BE2C (cell line): Measurements from ENCODE around the gene GSTO2.

Experiments
- DNase-seq: peaks from one replicate; pipeline ENCODE4 v3.0.0-alpha.2; 2020
- H3K27me3 ChIP-seq: fragments of 250-450 bp; sonication (Bioruptor Pico); 2 replicates; pipeline ENCODE4 v1.5.1; 2020; ENCODE audit warnings: mild to moderate bottlenecking
- H3K36me3 ChIP-seq: fragments of 250-450 bp; sonication (Bioruptor Pico); 2 replicates; pipeline ENCODE4 v1.5.1; 2020; ENCODE audit warnings: mild to moderate bottlenecking
- H3K4me1 ChIP-seq: fragments of 250-450 bp; sonication (Bioruptor Pico); 2 replicates; pipeline ENCODE4 v1.5.1; 2020
- H3K4me3 ChIP-seq: 2 replicates; pipeline ENCODE4 v1.5.1; 2011; ENCODE audit warnings: low read depth, low read length
- H3K9me3 ChIP-seq: fragments of 250-450 bp; sonication (Bioruptor Pico); 2 replicates; pipeline ENCODE4 v1.5.1; 2020
- CTCF ChIP-seq: IDR thresholded peaks from 2 replicates; pipeline ENCODE4 v1.5.1; 2012; ENCODE audit warnings: mild to moderate bottlenecking, low read depth, low read length

GSTO2 gene

GRCh38 chr10:104304927-104305326 lies 35.9 kb downstream of the GSTO2 start:
- TF ChIP-seq CTCF: no peak
- no peaks in the 10 kb centered on the region for H3K27me3 ChIP-seq
- DNase-seq: no peak
- H3K4me1 ChIP-seq: peaks cover 10% of the 10 kb centered on the region
- H3K36me3 ChIP-seq: no peaks in the 10 kb centered on the region
- H3K9me3 ChIP-seq: no peaks in the 10 kb centered on the region
- H3K4me3 ChIP-seq: no peak overlapping the region

DNA sequence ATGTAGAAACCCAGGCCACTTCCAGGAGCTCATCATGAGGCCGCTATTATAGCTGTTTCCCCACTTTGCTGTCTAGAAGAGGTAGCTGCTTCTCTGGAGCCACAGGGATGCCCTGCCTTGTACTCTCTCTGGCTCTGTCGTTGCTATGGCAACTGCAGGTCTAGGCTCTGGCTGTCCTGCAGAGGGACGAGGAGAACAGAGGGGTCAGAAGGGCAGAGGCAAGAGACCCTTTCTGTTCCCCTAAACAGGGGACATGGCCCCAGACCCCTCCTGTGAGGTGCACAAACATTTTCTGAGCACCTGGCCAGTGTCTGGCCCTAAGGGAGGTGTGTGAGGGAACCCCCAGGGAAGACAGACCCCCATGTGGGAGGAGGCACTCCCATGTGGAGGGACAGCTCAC lies 37.9 kb downstream of the GSTO2 start:
- no peaks in the 10 kb centered on the region for H3K9me3 ChIP-seq
- H3K4me3 ChIP-seq: no peak overlapping the region
- no peak for DNase-seq
- no peaks in the 10 kb centered on the region for H3K27me3 ChIP-seq
- H3K4me1 ChIP-seq: no peaks in the 10 kb centered on the region
- no peak for TF ChIP-seq CTCF
- no peaks in the 10 kb centered on the region for H3K36me3 ChIP-seq

- no peak overlapping the region for H3K4me3 ChIP-seq
- H3K9me3 ChIP-seq: no peaks in the 10 kb centered on the region
- TF ChIP-seq CTCF: no peak
- no peaks in the 10 kb centered on the region for H3K36me3 ChIP-seq
- H3K27me3 ChIP-seq: no peaks in the 10 kb centered on the region
- no peak for DNase-seq
- no peaks in the 10 kb centered on the region for H3K4me1 ChIP-seq
Observed at GRCh38 chr10:104307576-104308438, 38.8 kb downstream of the GSTO2 start.

GRCh38 chr10:104308439-104308903 lies 39.5 kb downstream of the GSTO2 start:
- TF ChIP-seq CTCF: no peak
- no peaks in the 10 kb centered on the region for H3K9me3 ChIP-seq
- no peaks in the 10 kb centered on the region for H3K27me3 ChIP-seq
- no peak overlapping the region for H3K4me3 ChIP-seq
- no peak for DNase-seq
- H3K4me1 ChIP-seq: no peaks in the 10 kb centered on the region
- no peaks in the 10 kb centered on the region for H3K36me3 ChIP-seq

DNA sequence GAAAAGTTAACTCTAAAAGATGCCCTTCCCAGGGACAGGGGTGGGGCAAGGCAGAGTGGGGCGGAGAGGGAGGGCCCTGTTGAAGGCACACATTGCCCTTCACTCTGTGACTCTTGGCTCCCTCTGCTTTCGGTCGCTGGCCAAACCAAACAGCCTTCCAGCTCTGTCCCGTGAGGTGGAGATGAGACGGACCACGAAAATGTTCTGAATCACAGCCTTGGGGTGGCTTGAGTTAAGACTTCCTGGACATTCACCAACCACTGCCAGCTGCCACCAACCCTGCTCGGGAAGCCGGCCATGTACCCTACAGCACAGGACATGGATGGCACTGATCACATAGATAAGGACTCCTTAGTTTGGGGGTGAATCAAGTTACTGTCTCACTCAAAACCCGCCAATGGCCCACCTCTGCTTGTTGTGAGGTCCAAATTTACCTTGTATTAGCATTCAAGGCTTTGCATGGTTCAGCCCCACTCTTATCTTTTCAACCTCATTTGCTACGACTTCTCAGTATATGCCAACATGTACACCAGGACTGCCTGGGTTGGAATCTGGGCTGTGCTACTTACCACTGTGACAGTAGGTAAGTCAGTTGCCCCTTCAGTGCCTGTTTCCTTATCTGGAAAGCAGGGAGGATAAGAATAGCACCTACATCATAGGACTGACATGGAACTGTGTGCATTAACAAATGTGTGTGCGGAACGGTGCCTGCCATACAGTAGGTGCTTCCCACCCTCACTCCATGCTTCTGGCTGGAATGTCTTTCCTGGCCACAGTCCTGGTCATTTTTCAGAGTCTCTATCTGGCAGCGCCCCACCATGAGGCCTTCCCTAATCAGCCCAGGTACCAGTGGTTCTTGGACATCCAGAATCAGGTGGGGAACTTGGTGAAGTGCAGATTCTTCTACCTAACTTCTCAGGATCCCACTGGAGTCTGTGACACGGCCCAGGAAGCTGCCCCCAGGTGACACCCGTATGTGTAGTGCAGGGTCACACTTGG lies 41.3 kb downstream of the GSTO2 start:
- Histone ChIP-seq H3K4me1 (no peaks in the 10 kb centered on the region), H3K27me3 (no peaks in the 10 kb centered on the region), H3K9me3 (no peaks in the 10 kb centered on the region), H3K4me3 (no peak overlapping the region), H3K36me3 (no peaks in the 10 kb centered on the region)
- TF ChIP-seq CTCF: no peak
- no peak for DNase-seq
